ENCODE results near the gene HIGD1C.
"Not testable (repeated sequence)": the region's sequence is repeated elsewhere in the genome, so short reads cannot be mapped to it uniquely, and the experiment has no call there.

DNA sequence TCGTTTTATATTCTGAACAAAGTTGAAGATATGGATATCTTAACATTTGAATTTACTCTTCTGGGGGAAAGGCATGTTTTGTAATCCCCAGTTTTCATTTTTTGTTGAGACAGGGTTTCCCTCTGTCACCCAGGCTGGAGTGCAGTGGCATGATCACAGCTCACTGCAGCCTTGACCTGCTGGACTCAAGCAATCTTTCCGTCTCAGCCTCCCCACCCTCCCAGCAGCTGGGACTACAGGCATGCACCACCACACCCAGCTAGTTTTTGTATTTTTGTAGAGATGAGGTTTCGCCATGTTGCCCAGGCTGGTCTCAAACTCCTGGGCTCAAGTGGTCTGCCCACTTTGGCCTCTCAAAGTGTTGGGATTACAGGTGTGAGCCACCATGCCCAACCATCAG, 25.4 kb upstream of the HIGD1C start:
- TF ChIP-seq, protein P1, sequence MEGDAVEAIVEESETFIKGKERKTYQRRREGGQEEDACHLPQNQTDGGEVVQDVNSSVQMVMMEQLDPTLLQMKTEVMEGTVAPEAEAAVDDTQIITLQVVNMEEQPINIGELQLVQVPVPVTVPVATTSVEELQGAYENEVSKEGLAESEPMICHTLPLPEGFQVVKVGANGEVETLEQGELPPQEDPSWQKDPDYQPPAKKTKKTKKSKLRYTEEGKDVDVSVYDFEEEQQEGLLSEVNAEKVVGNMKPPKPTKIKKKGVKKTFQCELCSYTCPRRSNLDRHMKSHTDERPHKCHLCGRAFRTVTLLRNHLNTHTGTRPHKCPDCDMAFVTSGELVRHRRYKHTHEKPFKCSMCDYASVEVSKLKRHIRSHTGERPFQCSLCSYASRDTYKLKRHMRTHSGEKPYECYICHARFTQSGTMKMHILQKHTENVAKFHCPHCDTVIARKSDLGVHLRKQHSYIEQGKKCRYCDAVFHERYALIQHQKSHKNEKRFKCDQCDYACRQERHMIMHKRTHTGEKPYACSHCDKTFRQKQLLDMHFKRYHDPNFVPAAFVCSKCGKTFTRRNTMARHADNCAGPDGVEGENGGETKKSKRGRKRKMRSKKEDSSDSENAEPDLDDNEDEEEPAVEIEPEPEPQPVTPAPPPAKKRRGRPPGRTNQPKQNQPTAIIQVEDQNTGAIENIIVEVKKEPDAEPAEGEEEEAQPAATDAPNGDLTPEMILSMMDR (IDR thresholded peaks at IDR 0.05), result not testable (repeated sequence)
- TF ChIP-seq POLR2A (IDR thresholded peaks at IDR 0.05) (peak; percentile 61), POLR2AphosphoS5 (IDR thresholded peaks at IDR 0.05) (peak; percentile 36 to 78 (median 72))
- not testable (repeated sequence) for TF ChIP-seq EP300 (IDR thresholded peaks at IDR 0.05; ENCODE audit: low read depth)

Data from transverse colon (tissue), 4 donors.